Activated T-cell treated with anti-CD3 and anti-CD28 coated beads for 24 hours (primary cell): ENCODE measurements around the gene TAPBP.

ENCODE experiments used
- DNase-seq: peaks from one replicate; pipeline ENCODE4 v3.0.0-alpha.2; 2020; ENCODE audit warnings: low read depth

The TAPBP gene

DNA sequence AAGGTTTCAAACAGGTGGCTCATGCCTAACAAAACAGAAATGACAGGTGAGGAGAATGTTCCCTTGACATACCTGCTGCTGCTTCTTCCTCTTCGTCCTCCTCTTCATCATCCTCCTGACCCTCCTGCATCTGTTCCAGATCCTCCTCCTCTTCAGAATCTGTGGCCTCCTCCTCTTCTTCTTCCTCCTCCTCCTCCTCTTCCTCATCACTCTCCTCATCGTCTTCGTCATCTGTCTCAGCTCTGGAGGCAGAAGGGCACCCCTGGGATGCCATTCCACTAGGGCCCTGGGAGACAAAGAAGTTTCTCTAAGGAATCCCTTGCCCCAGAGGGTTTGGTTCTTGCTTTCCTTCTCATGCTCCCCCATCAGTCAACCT, 6.0 kb upstream of the TAPBP start:
- no peak for DNase-seq

DNA sequence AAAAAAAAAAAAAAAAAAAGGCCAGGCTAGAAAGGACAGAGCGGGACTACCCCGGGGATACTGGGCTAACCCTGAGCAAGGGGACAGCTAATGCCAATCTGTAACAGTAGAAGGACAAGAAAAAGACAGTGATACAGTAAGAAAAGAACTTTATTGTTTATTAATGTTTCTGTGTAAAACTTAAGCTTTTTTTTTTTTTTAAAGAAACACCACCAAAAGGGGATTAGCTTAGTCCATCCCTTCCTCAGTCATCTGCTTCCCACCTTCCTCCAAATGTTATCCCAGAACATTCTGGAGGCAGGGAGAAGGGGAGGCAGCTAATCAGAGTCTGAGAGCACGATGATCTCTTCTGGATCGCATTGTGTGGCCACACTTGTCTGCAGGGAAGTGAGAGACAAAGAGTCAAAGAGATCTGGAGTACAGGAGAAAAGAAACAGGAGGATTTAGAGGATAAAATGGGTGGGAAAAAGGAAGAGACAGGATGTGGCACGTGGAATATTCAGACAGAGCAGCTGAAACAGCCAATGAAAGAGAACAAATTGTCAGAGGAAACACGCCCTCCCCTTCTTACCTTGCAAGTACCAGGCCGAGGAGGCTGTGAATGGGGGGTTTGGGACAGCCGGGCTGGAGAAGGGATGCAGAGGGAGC, 4.7 kb upstream of the TAPBP start:
- DNase-seq: no peak

- peak; percentile 94 for DNase-seq
These were observed 4.0 kb upstream of the TAPBP start, which contains the start of gene ZBTB22 for GRCh38 chr6:33317669-33318425. ZBTB22 (minus strand) TSS chr6:33317744; CDS start chr6:33316916, 828 bp downstream.

GRCh38 chr6:33317419-33317668, 3.5 kb upstream of the TAPBP start:
- no peak for DNase-seq

- DNase-seq: no peak
These were observed 2.9 kb upstream of the TAPBP start for GRCh38 chr6:33316603-33317418.

GRCh38 chr6:33315793-33316602, 2.1 kb upstream of the TAPBP start:
- DNase-seq: no peak

GRCh38 chr6:33314943-33315792, 1.3 kb upstream of the TAPBP start:
- no peak for DNase-seq

GRCh38 chr6:33314515-33314942, 651 bp upstream of the TAPBP start:
- peak; percentile 45 for DNase-seq

- DNase-seq: no peak
These were observed 671 bp downstream of the TAPBP start for GRCh38 chr6:33313105-33313708.

DNA sequence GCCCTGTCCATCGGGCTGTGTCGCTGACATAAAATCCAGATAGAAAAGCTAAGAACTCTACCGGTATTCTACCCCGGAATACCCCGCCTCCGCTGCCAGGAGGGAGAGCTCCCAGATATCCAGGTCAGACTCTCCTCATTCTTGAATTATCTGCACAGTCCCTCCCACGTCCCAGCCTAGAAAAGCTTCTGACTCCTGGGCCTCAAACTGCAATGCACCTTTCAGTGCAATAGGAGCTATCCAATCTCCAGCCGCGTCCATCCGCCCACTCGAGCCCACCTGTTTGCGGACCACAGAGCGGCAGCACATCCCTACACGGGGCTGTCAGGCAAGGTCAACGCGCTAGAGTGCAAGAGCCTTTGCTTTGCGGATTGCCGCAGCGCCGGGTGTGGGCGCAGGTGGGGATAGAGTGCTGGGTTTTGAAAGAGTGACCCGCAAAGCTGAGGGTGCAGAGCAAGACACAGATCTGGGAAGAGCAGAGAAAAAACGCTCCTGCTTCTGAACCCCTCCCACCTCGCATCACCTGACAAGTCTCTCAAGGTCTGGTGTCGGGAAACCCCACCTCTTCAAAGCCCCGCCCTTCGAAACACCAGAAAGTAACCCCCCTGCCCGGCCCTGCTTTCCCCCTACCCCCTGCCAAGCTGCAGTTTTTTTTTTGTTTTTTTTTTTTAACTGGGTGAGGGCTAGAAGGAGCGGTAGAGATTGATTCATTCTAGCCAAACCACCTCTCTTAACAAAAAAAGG, 1.3 kb downstream of the TAPBP start:
- peak; percentile 73 for DNase-seq

GRCh38 chr6:33306356-33306755, 7.5 kb downstream of the TAPBP start:
- DNase-seq: no peak

DNA sequence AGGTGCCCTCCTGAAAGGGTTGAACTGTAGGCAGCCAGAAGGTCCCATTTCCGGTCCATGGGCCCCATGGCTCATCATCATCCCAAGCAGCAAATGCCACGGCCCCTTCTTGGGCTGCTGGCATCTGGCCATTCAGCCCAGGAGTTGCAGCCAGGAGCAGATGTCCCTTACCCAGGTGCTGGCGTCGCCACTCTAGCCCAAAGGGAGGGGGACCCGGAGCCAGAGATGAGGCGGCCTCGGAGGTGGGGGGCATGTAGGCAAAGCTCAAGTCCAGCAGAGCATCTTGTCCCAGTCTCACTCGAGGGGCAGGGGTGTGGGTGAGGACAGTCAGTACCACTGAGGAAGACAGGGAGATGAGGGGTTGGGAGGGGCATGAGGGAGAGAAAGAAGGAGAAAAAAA, 8.8 kb downstream of the TAPBP start:
- no peak for DNase-seq

DNA sequence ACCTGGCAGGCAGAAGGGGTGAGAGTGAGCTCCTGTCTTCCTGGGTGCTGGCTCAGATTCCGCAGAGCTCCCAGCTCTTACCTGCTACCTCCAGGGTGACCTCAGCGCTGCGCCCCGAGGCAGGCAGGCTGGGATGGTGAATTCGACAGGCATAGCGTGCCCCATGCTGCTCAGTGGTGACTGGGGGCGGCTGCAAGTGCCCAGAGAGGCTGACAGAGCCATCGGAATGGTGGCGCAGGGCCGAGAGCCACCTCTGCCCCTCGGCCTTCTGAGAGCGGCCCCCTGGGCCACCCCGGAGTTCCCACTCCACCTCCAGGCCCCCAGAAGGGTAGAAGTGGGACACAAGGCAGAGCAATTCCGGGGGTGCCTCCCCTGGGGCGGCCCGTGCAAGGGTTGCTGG, 9.7 kb downstream of the TAPBP start:
- no peak for DNase-seq

DNA sequence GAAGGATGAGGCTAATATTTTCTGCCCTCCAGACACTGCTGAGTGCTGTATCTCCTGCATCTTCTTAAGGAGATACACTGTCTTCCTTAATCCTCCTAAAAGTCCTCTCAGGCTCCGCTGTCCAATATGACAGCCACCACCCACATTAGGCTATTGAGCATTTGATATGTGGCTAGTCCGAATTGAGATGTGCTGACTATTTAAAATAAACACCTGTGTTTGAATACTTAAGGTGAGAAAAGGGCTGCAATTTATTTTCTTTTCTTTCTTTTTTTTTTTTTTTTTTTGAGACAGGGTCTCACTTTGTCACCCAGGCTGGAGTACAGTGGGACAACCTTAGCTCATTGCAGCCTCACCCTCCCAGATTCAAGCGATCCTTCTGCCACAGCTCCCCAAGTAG, 12.0 kb downstream of the TAPBP start:
- no peak for DNase-seq

- peak; percentile 91 for DNase-seq
These were observed 14.5 kb downstream of the TAPBP start for GRCh38 chr6:33299237-33299944.

- DNase-seq: no peak
These were observed 15.1 kb downstream of the TAPBP start, which contains the start of gene RGL2 for GRCh38 chr6:33298773-33299236. RGL2 (minus strand) TSS chr6:33298942; CDS start chr6:33298610, 332 bp downstream.

- no peak for DNase-seq
These were observed 15.7 kb downstream of the TAPBP start for GRCh38 chr6:33297956-33298772.

- no peak for DNase-seq
These were observed 16.4 kb downstream of the TAPBP start for GRCh38 chr6:33297406-33297955.
